Measurements from ENCODE around the gene ASPHD2.

- TF ChIP-seq CTCF (conservative IDR thresholded peaks at IDR 0.05; ENCODE audit: low read depth, low read length) (no peak), EZH2 (IDR thresholded peaks at IDR 0.05; ENCODE audit: borderline replicate concordance, low read depth, low read length, poor library complexity, severe bottlenecking) (no peak)
These were observed 35.3 kb downstream of the ASPHD2 start for GRCh38 chr22:26464312-26464711.
